COR-L47 (cell line): ENCODE data around the gene ZMIZ1.
A peak's percentile ranks its signal among the peaks of the same experiment; 100 is the strongest.

ENCODE experiments used
- DNase-seq: peaks from one replicate; lab custom pipeline; 2025; lab: John Stamatoyannopoulos, UW

ZMIZ1 gene

DNA sequence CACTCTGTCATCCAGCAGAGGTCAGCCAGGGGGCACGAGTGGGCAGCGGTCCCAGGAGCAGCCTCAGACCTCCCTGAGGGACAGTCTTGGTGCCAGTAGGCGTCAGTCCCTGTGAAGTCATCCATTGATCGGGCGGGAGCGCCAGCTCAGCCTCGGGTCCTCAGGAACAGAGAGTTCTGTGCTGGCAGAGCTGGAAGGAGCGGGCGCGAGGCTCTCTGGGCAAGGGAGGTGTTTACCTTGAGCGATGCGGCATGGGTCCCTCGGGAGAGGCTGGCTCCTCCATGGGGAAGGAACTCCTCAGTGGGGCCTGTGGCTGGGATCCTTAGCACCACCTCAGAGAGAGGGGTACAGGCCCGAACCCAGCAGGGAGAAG, 177.4 kb downstream of the ZMIZ1 start:
- DNase-seq = no peak

GRCh38 chr10:79246606-79247275, 178.0 kb downstream of the ZMIZ1 start:
- no peak for DNase-seq

DNA sequence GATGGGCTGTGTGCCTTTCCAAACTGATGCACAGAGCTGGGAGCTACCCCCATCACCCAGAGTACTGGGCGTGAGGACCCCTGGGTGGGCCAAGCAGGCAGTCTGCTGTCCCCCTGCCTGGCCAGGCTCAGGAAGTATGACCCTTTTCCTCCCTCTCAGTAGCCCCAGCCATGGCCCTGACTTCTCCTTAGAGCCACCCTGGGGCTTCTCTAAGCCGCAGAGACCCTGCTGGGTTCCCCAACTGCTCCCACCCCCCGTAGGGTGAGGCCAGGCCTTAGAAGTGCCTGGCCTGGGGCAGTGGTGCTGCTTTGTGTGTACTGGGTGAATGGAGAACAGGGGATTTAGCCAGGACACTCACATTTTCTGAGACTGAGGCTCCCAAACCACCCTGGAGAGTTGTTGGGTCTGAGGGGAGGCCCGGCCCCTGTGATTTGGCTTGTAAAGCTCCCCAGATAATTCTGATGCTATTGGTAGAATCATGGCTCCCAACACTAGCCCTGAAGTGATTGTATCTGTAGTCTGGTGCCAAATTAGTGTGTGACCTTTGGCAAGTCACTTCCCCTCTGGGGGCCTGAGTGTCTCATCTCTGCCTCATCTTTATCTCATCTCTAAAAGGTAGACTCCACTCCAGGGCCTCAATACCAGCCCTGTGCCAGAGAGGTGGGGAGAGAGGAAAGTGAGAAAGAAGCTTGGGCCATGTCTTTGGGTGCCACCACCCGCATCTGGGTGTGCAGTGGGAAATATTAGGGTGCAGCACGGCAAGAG, 178.8 kb downstream of the ZMIZ1 start:
- no peak for DNase-seq

- DNase-seq = no peak
Measured at GRCh38 chr10:79248341-79249185, 179.8 kb downstream of the ZMIZ1 start.

DNA sequence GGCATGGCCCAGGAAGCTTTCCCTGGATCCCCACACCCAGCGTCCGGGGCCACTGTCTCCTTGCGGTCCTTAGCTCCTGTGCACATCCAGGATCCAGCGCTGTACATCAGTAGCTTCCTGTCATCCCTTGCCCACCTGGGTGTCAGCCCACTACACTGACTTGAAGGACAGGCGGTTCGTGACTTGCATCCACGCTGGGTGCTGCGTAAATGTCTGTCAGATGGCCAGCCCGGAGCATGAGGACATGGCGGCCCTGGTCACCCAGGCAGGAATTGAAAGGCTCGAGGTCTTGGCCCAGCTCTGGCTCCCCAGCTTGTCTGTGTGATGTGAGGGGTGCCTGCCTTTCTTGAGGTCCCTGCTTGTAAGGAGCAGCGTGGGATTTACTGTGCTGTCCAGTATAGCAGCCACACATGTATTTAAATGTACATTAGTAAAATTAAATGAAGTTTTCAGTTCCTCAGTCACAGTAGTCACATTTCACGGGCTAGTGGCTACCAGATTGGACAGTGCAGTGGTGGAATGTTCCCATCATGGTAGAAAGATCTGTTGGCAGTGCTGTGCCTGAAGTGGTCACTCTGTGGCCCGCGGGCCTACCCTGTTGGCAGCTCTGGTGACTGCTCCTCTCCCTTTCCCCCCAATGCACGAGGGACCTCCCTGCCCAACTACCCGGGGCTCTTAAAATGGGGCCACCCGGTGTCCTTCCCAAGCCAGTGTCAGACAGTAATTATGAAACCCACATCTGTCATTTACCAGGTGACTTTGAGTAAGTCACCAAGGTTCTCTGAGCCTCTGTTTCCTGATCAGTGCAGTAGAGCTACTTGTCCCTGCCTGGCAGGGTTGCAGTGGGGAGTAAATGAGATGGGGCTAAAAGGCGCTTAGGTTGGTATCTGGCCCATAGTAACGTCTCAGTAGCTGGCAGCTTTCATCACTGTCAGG, 180.7 kb downstream of the ZMIZ1 start:
- DNase-seq = no peak

DNA sequence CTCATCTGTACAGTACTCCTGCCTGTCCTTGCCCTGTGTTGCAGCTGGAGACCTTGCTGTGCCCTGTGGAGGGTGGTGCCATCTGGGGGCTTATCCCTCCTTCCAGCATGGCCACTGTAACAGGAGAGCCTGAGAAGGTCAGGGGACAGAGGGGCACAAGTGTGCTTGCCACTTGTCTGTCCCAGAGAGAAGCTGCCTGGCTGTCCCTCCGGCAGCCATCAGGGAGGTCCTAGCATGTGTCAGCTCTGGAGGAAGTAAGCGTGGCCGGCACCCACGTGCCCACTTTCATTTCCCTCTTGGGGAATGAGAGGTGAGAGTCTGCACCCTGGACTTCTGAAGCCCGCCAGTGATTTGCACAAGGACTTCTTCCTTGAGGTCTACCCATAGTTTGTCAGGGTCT, 181.5 kb downstream of the ZMIZ1 start:
- DNase-seq = no peak

DNA sequence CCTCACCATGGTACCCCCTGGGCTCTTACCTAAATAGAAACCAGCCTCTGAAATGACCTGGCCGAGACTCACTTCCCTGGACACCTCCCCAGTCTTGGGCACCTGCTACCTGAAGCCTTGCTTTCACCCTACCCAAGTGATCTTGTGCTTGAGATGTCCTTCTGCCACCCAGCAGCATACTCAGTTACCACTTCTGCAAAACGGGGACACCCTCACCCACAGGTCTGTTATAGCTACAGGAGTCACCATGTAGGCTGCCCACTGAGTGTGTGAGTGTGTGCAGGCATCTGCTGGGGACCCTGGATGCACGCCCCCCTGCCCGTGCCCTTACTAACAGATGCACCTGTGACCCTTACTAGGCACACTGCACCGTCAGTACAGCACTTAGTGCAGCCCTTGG, 183.7 kb downstream of the ZMIZ1 start:
- DNase-seq = no peak

- DNase-seq = no peak
Measured at GRCh38 chr10:79252971-79253370, 184.2 kb downstream of the ZMIZ1 start.

DNA sequence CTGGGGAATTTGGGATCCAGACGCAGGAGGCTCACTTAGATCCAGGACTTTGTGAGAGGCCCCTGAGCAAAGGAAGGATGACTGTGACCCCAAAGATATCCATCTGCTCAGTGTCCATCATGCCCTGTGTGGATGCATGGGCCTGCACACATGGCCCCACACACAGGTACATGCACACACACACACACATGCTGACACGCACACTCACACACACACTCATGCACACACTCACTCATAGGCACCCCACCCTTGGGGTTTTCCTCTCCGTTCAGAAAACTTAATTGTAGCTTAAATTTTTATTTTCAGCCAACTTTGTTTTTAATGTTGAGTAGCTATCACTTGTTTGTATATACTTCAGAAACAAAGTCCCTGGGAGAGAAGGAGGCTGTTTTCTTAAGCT, 184.9 kb downstream of the ZMIZ1 start:
- no peak for DNase-seq

GRCh38 chr10:79254333-79255006, 185.7 kb downstream of the ZMIZ1 start:
- DNase-seq = no peak

DNA sequence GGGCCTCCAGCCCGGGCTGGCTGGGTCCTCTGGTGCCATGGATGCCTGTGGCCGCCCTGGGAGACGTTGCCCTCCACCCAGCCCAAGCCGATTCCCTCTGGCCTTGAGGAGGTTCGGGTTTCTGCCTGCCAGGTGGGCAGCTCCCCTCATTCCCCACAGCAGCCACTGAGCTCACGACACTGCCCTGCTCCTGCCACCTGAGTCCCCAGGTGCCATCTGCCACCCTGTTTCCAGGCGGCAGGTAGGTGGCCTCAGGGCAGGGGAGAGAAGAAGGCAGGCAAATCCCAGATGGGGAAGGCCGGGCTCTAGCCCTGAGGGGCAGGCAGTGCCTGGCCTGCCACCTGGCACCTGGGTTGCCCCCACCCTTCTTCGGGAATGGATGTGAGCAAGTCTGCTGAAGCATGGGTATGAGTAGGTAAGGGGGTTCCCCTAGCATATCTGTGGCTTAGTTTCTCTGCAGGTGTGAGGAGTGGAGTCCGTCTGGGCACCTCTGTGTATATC, 186.3 kb downstream of the ZMIZ1 start:
- DNase-seq = no peak

GRCh38 chr10:79256264-79256806, 187.6 kb downstream of the ZMIZ1 start:
- DNase-seq = no peak

- no peak for DNase-seq
Measured at GRCh38 chr10:79258894-79259293, 190.1 kb downstream of the ZMIZ1 start.

DNA sequence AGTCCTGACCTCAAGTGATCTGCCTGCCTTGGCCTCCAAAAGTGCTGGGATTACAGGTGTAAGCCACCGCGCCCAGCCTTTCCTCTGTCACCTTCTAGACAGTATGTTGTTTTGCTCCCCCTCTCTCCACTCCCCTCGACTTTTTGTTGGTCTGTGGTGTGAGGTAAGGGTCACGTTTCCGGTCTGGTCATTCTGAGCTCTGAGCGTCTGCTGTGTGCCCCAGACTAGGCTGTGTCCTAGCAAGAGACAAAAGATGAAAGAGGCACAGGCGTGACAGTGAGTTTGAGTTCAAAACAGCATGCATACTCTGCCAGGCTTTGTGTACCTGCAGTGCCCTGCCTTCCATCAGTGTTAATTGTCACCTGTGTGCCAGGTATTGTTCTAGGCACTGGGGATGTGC, 191.1 kb downstream of the ZMIZ1 start:
- DNase-seq = no peak

DNA sequence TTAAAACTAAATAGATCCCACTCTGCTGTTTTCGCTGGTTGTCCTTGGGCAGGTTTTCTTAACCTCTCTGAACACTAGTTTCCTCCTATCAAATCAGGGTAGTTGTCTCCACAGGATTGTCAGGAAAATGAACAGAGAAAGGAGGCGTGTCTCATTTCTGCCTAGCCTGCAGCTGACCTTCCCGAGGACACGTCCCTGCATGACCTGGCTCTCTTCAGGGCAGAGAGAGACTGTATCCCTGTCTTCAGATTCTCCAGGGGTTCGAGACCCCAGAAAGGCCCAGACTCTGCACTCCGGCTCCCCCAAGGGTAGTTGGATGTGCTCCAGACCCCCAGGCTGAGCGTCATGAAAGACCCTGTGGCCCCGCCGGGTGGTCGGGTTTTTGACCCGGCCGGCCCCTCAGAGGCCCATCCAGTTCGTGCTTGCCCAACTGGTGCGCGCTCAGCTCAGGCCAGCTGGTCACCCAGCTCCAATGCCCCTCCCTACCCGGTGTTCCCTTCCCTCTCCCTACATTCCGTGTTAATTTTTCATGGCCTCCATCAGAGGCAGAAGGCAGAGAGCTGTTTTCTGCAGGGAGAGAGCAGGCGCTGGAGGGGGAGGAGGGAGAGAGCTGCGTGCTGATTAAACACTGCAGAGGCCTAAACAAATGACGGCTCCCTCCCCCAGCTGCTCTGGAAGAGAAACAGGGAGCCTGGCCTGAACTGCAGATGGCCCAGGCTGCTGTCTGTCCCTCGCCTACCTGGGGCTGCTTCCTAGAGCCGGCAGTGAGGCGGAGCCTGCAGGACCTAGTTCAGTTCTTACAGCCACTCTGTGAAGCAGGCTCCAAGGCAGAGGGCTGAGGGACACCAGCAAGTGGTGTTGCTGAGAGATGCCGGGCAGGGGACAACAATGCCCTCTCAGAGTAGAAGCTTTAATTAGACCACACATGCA, 192.3 kb downstream of the ZMIZ1 start:
- DNase-seq = peak; percentile 27

DNA sequence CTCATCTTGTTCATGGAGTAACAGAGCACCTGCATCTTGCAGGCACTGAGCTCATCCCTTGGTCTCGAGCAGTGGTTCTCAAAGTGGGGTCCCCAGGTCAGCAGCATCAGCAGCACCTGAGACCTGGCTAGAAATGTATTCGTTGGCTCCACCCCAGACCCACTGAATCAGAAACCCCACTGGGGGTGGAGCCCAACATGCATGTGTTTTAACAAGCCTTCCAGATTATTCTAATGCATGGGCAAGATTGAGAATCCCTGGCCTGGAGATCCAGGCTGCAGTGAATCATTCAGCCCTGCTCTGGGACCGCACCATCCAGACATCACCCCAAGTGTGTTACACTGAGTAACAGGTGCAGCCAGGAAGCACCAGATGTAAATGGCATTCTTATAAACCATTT, 193.4 kb downstream of the ZMIZ1 start:
- no peak for DNase-seq

GRCh38 chr10:79262959-79263746, 194.4 kb downstream of the ZMIZ1 start:
- no peak for DNase-seq

DNA sequence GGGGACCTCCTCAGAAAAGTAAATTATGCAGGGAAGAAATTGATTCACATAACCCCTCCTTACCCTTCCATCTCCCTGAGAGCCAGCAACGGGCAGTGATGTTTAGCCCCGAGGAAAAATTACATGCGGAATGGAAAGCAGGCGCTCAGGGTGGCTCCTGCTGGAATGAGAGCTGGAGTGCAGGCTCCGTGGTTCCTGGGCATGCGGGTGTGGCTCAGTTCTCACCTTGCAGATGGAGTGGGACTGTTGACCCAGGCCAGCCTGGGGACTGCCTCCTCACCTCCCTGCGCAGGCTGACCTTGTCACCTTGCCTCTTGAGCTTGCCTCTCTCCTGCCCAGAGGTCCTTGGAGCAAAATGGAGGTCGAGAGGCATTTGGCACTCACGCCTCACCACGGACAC, 195.2 kb downstream of the ZMIZ1 start:
- DNase-seq = no peak

- no peak for DNase-seq
Measured at GRCh38 chr10:79264942-79265341, 196.2 kb downstream of the ZMIZ1 start.
